ENCODE measurements around the gene BARX2.

DNA sequence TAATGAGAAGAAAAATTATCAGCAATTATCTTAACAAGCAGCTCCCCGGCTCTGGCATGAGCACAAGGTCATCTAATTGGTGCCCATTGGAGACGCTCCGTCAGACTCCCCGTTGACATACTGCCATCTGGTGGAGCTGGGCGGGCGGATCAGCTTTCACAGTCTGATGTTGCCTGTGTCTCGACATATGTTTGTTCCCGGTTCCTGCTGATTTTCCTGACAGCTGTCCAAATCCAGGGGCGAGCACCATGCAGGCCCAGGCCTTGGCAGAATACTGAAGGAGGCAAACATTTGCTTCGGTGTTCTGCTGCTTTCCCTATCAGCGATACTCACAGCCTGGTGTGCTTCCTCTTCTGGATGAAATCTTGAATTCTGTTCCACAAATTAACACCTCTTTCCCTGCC is 43.8 kb upstream of the BARX2 start:
- TF ChIP-seq POLR2A (IDR thresholded peaks at IDR 0.05; ENCODE audit: low read length) = no peak
- TF ChIP-seq GATA1 (IDR thresholded peaks at IDR 0.05; ENCODE audit: low read depth, low read length) = no peak
